Liver (tissue), 9 donors: ENCODE data around the gene EXD3. TPM values are rescaled to one million over a fixed set of nuclear protein-coding genes. Genes with fewer than 3 reads are reported as not detected.

ENCODE experiments used
- DNase-seq: peaks from one replicate; pipeline ENCODE4 v3.0.0-alpha.2; 2017; ENCODE audit warnings: low spot score
- H3K27ac ChIP-seq, 2 donors: one replicate each; pipeline ENCODE4 v1.7.0; 2013; ENCODE audit warnings: inconsistent platforms in 2 of 2, low read length in 2 of 2, control low read depth in 1 of 2, low read depth in 1 of 2, mild to moderate bottlenecking in 1 of 2
- H3K27me3 ChIP-seq, 4 donors: one replicate each; pipeline versions ENCODE4 v1.6.1 to v1.7.0; 2013; ENCODE audit warnings: low read length in 3 of 4, inconsistent platforms in 1 of 4, mild to moderate bottlenecking in 1 of 4, moderate library complexity in 1 of 4; ENCODE audit not compliant: control insufficient read depth in 4 of 4, insufficient read depth in 4 of 4
- H3K36me3 ChIP-seq, 4 donors: one replicate each; pipeline versions ENCODE4 v1.6.1 to v1.7.0; 2013; ENCODE audit warnings: low read length in 3 of 4, mild to moderate bottlenecking in 3 of 4, low read depth in 1 of 4, moderate library complexity in 1 of 4; ENCODE audit not compliant: control insufficient read depth in 4 of 4, insufficient read depth in 3 of 4
- H3K4me1 ChIP-seq, 4 donors: one replicate each; pipeline versions ENCODE4 v1.6.1 to v1.7.0; 2013; ENCODE audit warnings: low read length in 3 of 4, mild to moderate bottlenecking in 3 of 4, moderate library complexity in 1 of 4; ENCODE audit not compliant: control insufficient read depth in 4 of 4, insufficient read depth in 4 of 4
- H3K4me3 ChIP-seq, 3 donors: one replicate each; pipeline versions ENCODE4 v1.6.1 to v1.7.0; 2013; ENCODE audit warnings: low read length in 3 of 3, control low read depth in 1 of 3, low read depth in 1 of 3, mild to moderate bottlenecking in 1 of 3
- H3K9ac ChIP-seq, 2 donors: one replicate each; pipeline ENCODE4 v1.7.0; 2013; ENCODE audit warnings: low read length in 2 of 2, mild to moderate bottlenecking in 2 of 2, moderate library complexity in 2 of 2, control low read depth in 1 of 2, low read depth in 1 of 2
- H3K9me3 ChIP-seq, 4 donors: one replicate each; pipeline versions ENCODE4 v1.6.1 to v1.7.0; 2013; ENCODE audit warnings: low read length in 3 of 4; ENCODE audit not compliant: control insufficient read depth in 4 of 4
- EGR1 ChIP-seq, 2 donors: IDR thresholded peaks; 2 replicates each; pipeline ENCODE4 v1.6.1; 2016 to 2018; ENCODE audit warnings: antibody characterized with exemption in 2 of 2, low read depth in 2 of 2
- FOXA1 ChIP-seq: IDR thresholded peaks from 2 replicates; pipeline ENCODE4 v1.6.1; 2016; ENCODE audit warnings: antibody characterized with exemption
- FOXA2 ChIP-seq: IDR thresholded peaks from 2 replicates; pipeline ENCODE4 v1.6.1; 2016; ENCODE audit warnings: antibody characterized with exemption
- GABPA ChIP-seq, 2 donors: IDR thresholded peaks in 1 of 2; conservative IDR thresholded peaks in 1 of 2; 2 replicates each; pipeline ENCODE4 v1.6.1; 2016; ENCODE audit warnings: antibody characterized with exemption in 2 of 2, mild to moderate bottlenecking in 1 of 2, moderate library complexity in 1 of 2
- HNF4A ChIP-seq, 2 donors: conservative IDR thresholded peaks; 2 replicates each; pipeline ENCODE4 v1.6.1; 2016; ENCODE audit warnings: antibody characterized with exemption in 2 of 2, mild to moderate bottlenecking in 2 of 2
- HNF4G ChIP-seq: IDR thresholded peaks from 2 replicates; pipeline ENCODE4 v1.6.1; 2016; ENCODE audit warnings: antibody characterized with exemption
- JUND ChIP-seq, 2 donors: IDR thresholded peaks; 2 replicates each; pipeline ENCODE4 v1.6.1; 2016; ENCODE audit warnings: antibody characterized with exemption in 2 of 2
- NR2F2 ChIP-seq: IDR thresholded peaks from 2 replicates; pipeline ENCODE4 v1.6.1; 2016; ENCODE audit warnings: antibody characterized with exemption
- RAD21 ChIP-seq, 2 donors: IDR thresholded peaks; 2 replicates each; pipeline ENCODE4 v1.6.1; 2016; ENCODE audit warnings: antibody characterized with exemption in 2 of 2, mild to moderate bottlenecking in 2 of 2
- REST ChIP-seq: IDR thresholded peaks from 2 replicates; pipeline ENCODE4 v1.6.1; 2016; ENCODE audit warnings: antibody characterized with exemption, mild to moderate bottlenecking
- RXRA ChIP-seq, 2 donors: IDR thresholded peaks; 2 replicates each; pipeline ENCODE4 v1.6.1; 2017 to 2018; ENCODE audit warnings: antibody characterized with exemption in 2 of 2, mild to moderate bottlenecking in 1 of 2
- SP1 ChIP-seq: IDR thresholded peaks from 2 replicates; pipeline ENCODE4 v1.6.1; 2018; ENCODE audit warnings: antibody characterized with exemption, mild to moderate bottlenecking
- TAF1 ChIP-seq: conservative IDR thresholded peaks from 2 replicates; pipeline ENCODE4 v1.6.1; 2016; ENCODE audit warnings: antibody characterized with exemption, mild to moderate bottlenecking
- YY1 ChIP-seq: IDR thresholded peaks from 2 replicates; pipeline ENCODE4 v1.6.1; 2016; ENCODE audit warnings: antibody characterized with exemption, mild to moderate bottlenecking
- WGBS: extraction: QIAGEN DNeasy Blood & Tissue Kit; methylation state at CpG from one replicate; pipeline ENCODE4 v1.1.7; 2013; 5-methylcytosine and 5-hydroxymethylcytosine counted together
- polyA plus RNA-seq, 2 donors: library from polyadenylated mRNA; stranded (reverse) in 1 of 2; unstranded in 1 of 2; fragments of 200-250 nt in 1 of 2; fragments of >200 nt in 1 of 2; fragmentation: Nextera tagmentation in 1 of 2; extraction: Ambion mirVana in 1 of 2; gene quantifications; one replicate each; pipeline versions ENCODE4 v1.2.1 to v1.2.3, GENCODE V29; 2013 to 2015
- total RNA-seq, 2 donors: library from RNA; depleted of rRNA; stranded (reverse); fragments of >200 nt; gene quantifications; one replicate each; pipeline ENCODE4 v1.2.3, GENCODE V29; 2014
- TF ChIP-seq, protein P1 (sequence below): IDR thresholded peaks from 2 replicates; pipeline ENCODE4 v1.6.1; 2016; ENCODE audit warnings: antibody characterized with exemption
- TF ChIP-seq, protein P2 (sequence below): fragments of 150-350 bp; IDR thresholded peaks from 2 replicates; pipeline ENCODE4 v1.5.1; 2017; ENCODE audit warnings: improper control_type of control experiment, low read depth, low read length; ENCODE audit not compliant: missing input control
- TF ChIP-seq, protein P3 (sequence below): IDR thresholded peaks from 2 replicates; pipeline ENCODE4 v1.6.1; 2016; ENCODE audit warnings: antibody characterized with exemption
- donor health status: healthy.
- donor health status: healthy.
- donor health status: healthy.
- donor health status: healthy.
- donor health status: healthy.

The EXD3 gene
- total and polyA plus RNA-seq, 4 donors, result 2.5 to 6.7 (median 3.7) TPM

DNA sequence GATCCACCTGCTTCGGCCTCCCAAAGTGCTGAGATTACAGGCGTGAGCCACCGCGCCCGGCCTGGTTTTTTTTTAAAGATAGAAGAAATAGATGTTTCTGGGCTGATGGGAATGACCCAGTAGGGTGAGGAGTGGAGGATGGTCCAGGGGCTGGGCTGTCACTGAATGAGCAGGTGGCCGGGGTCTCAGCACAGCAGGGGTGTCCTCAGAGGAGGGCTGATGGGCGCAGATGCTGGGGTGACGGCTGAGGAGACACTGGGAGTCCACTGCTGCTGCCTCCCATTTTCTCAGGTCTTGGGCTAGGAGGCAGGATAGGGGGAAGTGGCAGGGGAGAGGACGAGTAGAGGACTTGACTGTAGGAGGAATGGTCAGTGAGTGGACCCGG is 147.8 kb downstream of the EXD3 start:
- 92% methylated on average over 10 of the region's 10 CpGs for WGBS
- H3K27ac ChIP-seq, result no peak overlapping the region
- TF ChIP-seq FOXA2 (no peak), NR2F2 (no peak), GABPA (IDR thresholded peaks at IDR 0.05 in 1 of 2, conservative IDR thresholded peaks at IDR 0.05 in 1 of 2) (no peak), FOXA1 (no peak), JUND (IDR thresholded peaks at IDR 0.05) (no peak), RXRA (IDR thresholded peaks at IDR 0.05) (no peak), YY1 (no peak), RAD21 (IDR thresholded peaks at IDR 0.05) (no peak), TAF1 (no peak), HNF4A (conservative IDR thresholded peaks at IDR 0.05) (no peak), REST (no peak), EGR1 (IDR thresholded peaks at IDR 0.05; ENCODE audit: low read depth in 2 of 2) (no peak), SP1 (no peak), HNF4G (no peak)
- TF ChIP-seq, protein P1, sequence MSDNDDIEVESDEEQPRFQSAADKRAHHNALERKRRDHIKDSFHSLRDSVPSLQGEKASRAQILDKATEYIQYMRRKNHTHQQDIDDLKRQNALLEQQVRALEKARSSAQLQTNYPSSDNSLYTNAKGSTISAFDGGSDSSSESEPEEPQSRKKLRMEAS, result no peak
- TF ChIP-seq, protein P2, sequence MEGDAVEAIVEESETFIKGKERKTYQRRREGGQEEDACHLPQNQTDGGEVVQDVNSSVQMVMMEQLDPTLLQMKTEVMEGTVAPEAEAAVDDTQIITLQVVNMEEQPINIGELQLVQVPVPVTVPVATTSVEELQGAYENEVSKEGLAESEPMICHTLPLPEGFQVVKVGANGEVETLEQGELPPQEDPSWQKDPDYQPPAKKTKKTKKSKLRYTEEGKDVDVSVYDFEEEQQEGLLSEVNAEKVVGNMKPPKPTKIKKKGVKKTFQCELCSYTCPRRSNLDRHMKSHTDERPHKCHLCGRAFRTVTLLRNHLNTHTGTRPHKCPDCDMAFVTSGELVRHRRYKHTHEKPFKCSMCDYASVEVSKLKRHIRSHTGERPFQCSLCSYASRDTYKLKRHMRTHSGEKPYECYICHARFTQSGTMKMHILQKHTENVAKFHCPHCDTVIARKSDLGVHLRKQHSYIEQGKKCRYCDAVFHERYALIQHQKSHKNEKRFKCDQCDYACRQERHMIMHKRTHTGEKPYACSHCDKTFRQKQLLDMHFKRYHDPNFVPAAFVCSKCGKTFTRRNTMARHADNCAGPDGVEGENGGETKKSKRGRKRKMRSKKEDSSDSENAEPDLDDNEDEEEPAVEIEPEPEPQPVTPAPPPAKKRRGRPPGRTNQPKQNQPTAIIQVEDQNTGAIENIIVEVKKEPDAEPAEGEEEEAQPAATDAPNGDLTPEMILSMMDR, result no peak
- H3K9me3 ChIP-seq, result no peaks in the 10 kb centered on the region
- no peak overlapping the region for H3K4me3 ChIP-seq
- H3K36me3 ChIP-seq, result peaks cover 0 to 11% (median 3%) of the 10 kb centered on the region in 4 donors
- H3K9ac ChIP-seq, result no peak overlapping the region
- H3K27me3 ChIP-seq, result no peaks in the 10 kb centered on the region
- H3K4me1 ChIP-seq, result peaks cover 3 to 40% (median 13%) of the 10 kb centered on the region in 4 donors
- no peak for DNase-seq

- Histone ChIP-seq H3K4me1 (peaks cover 9 to 51% (median 23%) of the 10 kb centered on the region in 4 donors), H3K9ac (no peak overlapping the region), H3K4me3 (no peak overlapping the region), H3K27me3 (no peaks in the 10 kb centered on the region), H3K9me3 (no peaks in the 10 kb centered on the region), H3K36me3 (peaks cover 0 to 11% (median 3%) of the 10 kb centered on the region in 4 donors), H3K27ac (peak overlapping the region in 1 of 2 donors; percentile 19)
- 58% methylated on average over 15 of the region's 15 CpGs for WGBS
- TF ChIP-seq RAD21 (IDR thresholded peaks at IDR 0.05) (no peak), RXRA (IDR thresholded peaks at IDR 0.05) (peak; percentile 52 to 66), TAF1 (no peak), HNF4A (conservative IDR thresholded peaks at IDR 0.05) (peak in 1 of 2 donors; percentile 9), FOXA1 (no peak)
- TF ChIP-seq, protein P1, result no peak
- TF ChIP-seq, protein P3, sequence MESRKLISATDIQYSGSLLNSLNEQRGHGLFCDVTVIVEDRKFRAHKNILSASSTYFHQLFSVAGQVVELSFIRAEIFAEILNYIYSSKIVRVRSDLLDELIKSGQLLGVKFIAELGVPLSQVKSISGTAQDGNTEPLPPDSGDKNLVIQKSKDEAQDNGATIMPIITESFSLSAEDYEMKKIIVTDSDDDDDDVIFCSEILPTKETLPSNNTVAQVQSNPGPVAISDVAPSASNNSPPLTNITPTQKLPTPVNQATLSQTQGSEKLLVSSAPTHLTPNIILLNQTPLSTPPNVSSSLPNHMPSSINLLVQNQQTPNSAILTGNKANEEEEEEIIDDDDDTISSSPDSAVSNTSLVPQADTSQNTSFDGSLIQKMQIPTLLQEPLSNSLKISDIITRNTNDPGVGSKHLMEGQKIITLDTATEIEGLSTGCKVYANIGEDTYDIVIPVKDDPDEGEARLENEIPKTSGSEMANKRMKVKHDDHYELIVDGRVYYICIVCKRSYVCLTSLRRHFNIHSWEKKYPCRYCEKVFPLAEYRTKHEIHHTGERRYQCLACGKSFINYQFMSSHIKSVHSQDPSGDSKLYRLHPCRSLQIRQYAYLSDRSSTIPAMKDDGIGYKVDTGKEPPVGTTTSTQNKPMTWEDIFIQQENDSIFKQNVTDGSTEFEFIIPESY, result no peak
- TF ChIP-seq, protein P2, result no peak
- no peak for DNase-seq
Measured at GRCh38 chr9:137273611-137274320, 149.2 kb downstream of the EXD3 start.
